Liver (tissue), 9 donors: ENCODE measurements around the gene AFDN. TPM values are rescaled to one million over a fixed set of nuclear protein-coding genes. Genes with fewer than 3 reads are reported as not detected.

Experiments used
- DNase-seq: peaks from one replicate; pipeline ENCODE4 v3.0.0-alpha.2; 2017; ENCODE audit warnings: low spot score
- H3K27ac ChIP-seq, 2 donors: one replicate each; pipeline ENCODE4 v1.7.0; 2013; ENCODE audit warnings: inconsistent platforms in 2 of 2, low read length in 2 of 2, control low read depth in 1 of 2, low read depth in 1 of 2, mild to moderate bottlenecking in 1 of 2
- H3K27me3 ChIP-seq, 4 donors: one replicate each; pipeline versions ENCODE4 v1.6.1 to v1.7.0; 2013; ENCODE audit warnings: low read length in 3 of 4, inconsistent platforms in 1 of 4, mild to moderate bottlenecking in 1 of 4, moderate library complexity in 1 of 4; ENCODE audit not compliant: control insufficient read depth in 4 of 4, insufficient read depth in 4 of 4
- H3K36me3 ChIP-seq, 4 donors: one replicate each; pipeline versions ENCODE4 v1.6.1 to v1.7.0; 2013; ENCODE audit warnings: low read length in 3 of 4, mild to moderate bottlenecking in 3 of 4, low read depth in 1 of 4, moderate library complexity in 1 of 4; ENCODE audit not compliant: control insufficient read depth in 4 of 4, insufficient read depth in 3 of 4
- H3K4me1 ChIP-seq, 4 donors: one replicate each; pipeline versions ENCODE4 v1.6.1 to v1.7.0; 2013; ENCODE audit warnings: low read length in 3 of 4, mild to moderate bottlenecking in 3 of 4, moderate library complexity in 1 of 4; ENCODE audit not compliant: control insufficient read depth in 4 of 4, insufficient read depth in 4 of 4
- H3K4me3 ChIP-seq, 3 donors: one replicate each; pipeline versions ENCODE4 v1.6.1 to v1.7.0; 2013; ENCODE audit warnings: low read length in 3 of 3, control low read depth in 1 of 3, low read depth in 1 of 3, mild to moderate bottlenecking in 1 of 3
- H3K9ac ChIP-seq, 2 donors: one replicate each; pipeline ENCODE4 v1.7.0; 2013; ENCODE audit warnings: low read length in 2 of 2, mild to moderate bottlenecking in 2 of 2, moderate library complexity in 2 of 2, control low read depth in 1 of 2, low read depth in 1 of 2
- H3K9me3 ChIP-seq, 4 donors: one replicate each; pipeline versions ENCODE4 v1.6.1 to v1.7.0; 2013; ENCODE audit warnings: low read length in 3 of 4; ENCODE audit not compliant: control insufficient read depth in 4 of 4
- ATF3 ChIP-seq: IDR thresholded peaks from 2 replicates; pipeline ENCODE4 v1.6.1; 2016; ENCODE audit warnings: antibody characterized with exemption
- CTCF ChIP-seq: fragments of 150-350 bp; IDR thresholded peaks from 2 replicates; pipeline ENCODE4 v1.5.1; 2017; ENCODE audit warnings: improper control_type of control experiment, low read depth, low read length; ENCODE audit not compliant: missing input control
- FOXA1 ChIP-seq: IDR thresholded peaks from 2 replicates; pipeline ENCODE4 v1.6.1; 2016; ENCODE audit warnings: antibody characterized with exemption
- FOXA2 ChIP-seq: IDR thresholded peaks from 2 replicates; pipeline ENCODE4 v1.6.1; 2016; ENCODE audit warnings: antibody characterized with exemption
- GABPA ChIP-seq, 2 donors: IDR thresholded peaks in 1 of 2; conservative IDR thresholded peaks in 1 of 2; 2 replicates each; pipeline ENCODE4 v1.6.1; 2016; ENCODE audit warnings: antibody characterized with exemption in 2 of 2, mild to moderate bottlenecking in 1 of 2, moderate library complexity in 1 of 2
- HNF4A ChIP-seq, 2 donors: conservative IDR thresholded peaks; 2 replicates each; pipeline ENCODE4 v1.6.1; 2016; ENCODE audit warnings: antibody characterized with exemption in 2 of 2, mild to moderate bottlenecking in 2 of 2
- HNF4G ChIP-seq: IDR thresholded peaks from 2 replicates; pipeline ENCODE4 v1.6.1; 2016; ENCODE audit warnings: antibody characterized with exemption
- JUND ChIP-seq, 2 donors: IDR thresholded peaks; 2 replicates each; pipeline ENCODE4 v1.6.1; 2016; ENCODE audit warnings: antibody characterized with exemption in 2 of 2
- MAX ChIP-seq: IDR thresholded peaks from 2 replicates; pipeline ENCODE4 v1.6.1; 2016; ENCODE audit warnings: antibody characterized with exemption
- NR2F2 ChIP-seq: IDR thresholded peaks from 2 replicates; pipeline ENCODE4 v1.6.1; 2016; ENCODE audit warnings: antibody characterized with exemption
- RAD21 ChIP-seq, 2 donors: IDR thresholded peaks; 2 replicates each; pipeline ENCODE4 v1.6.1; 2016; ENCODE audit warnings: antibody characterized with exemption in 2 of 2, mild to moderate bottlenecking in 2 of 2
- RXRA ChIP-seq, 2 donors: IDR thresholded peaks; 2 replicates each; pipeline ENCODE4 v1.6.1; 2017 to 2018; ENCODE audit warnings: antibody characterized with exemption in 2 of 2, mild to moderate bottlenecking in 1 of 2
- SP1 ChIP-seq: IDR thresholded peaks from 2 replicates; pipeline ENCODE4 v1.6.1; 2018; ENCODE audit warnings: antibody characterized with exemption, mild to moderate bottlenecking
- TAF1 ChIP-seq: conservative IDR thresholded peaks from 2 replicates; pipeline ENCODE4 v1.6.1; 2016; ENCODE audit warnings: antibody characterized with exemption, mild to moderate bottlenecking
- YY1 ChIP-seq: IDR thresholded peaks from 2 replicates; pipeline ENCODE4 v1.6.1; 2016; ENCODE audit warnings: antibody characterized with exemption, mild to moderate bottlenecking
- ZBTB33 ChIP-seq: IDR thresholded peaks from 2 replicates; pipeline ENCODE4 v1.6.1; 2016; ENCODE audit warnings: antibody characterized with exemption
- WGBS: extraction: QIAGEN DNeasy Blood & Tissue Kit; methylation state at CpG from one replicate; pipeline ENCODE4 v1.1.7; 2013; 5-methylcytosine and 5-hydroxymethylcytosine counted together
- polyA plus RNA-seq, 2 donors: library from polyadenylated mRNA; stranded (reverse) in 1 of 2; unstranded in 1 of 2; fragments of 200-250 nt in 1 of 2; fragments of >200 nt in 1 of 2; fragmentation: Nextera tagmentation in 1 of 2; extraction: Ambion mirVana in 1 of 2; gene quantifications; one replicate each; pipeline versions ENCODE4 v1.2.1 to v1.2.3, GENCODE V29; 2013 to 2015
- total RNA-seq, 2 donors: library from RNA; depleted of rRNA; stranded (reverse); fragments of >200 nt; gene quantifications; one replicate each; pipeline ENCODE4 v1.2.3, GENCODE V29; 2014
- TF ChIP-seq, protein P1 (sequence below): IDR thresholded peaks from 2 replicates; pipeline ENCODE4 v1.6.1; 2016; ENCODE audit warnings: antibody characterized with exemption, mild to moderate bottlenecking
- donor health status: healthy.
- donor health status: healthy.
- donor health status: healthy.
- donor health status: healthy.
- donor health status: healthy.

AFDN gene
- total and polyA plus RNA-seq, 4 donors, result 21.3 to 145 (median 29.3) TPM

- WGBS, result 74% methylated on average over 2 of the region's 2 CpGs
- H3K27ac ChIP-seq, result no peak overlapping the region
- no peak for DNase-seq
- no peak overlapping the region for H3K4me3 ChIP-seq
- H3K4me1 ChIP-seq, result no peaks in the 10 kb centered on the region
- no peaks in the 10 kb centered on the region for H3K9me3 ChIP-seq
- no peaks in the 10 kb centered on the region for H3K27me3 ChIP-seq
- H3K36me3 ChIP-seq, result no peaks in the 10 kb centered on the region
- no peak overlapping the region for H3K9ac ChIP-seq
- TF ChIP-seq FOXA2 (no peak), HNF4A (conservative IDR thresholded peaks at IDR 0.05) (no peak), NR2F2 (no peak), ZBTB33 (no peak)
These were observed 14.6 kb upstream of the AFDN start for GRCh38 chr6:167812088-167812487.

DNA sequence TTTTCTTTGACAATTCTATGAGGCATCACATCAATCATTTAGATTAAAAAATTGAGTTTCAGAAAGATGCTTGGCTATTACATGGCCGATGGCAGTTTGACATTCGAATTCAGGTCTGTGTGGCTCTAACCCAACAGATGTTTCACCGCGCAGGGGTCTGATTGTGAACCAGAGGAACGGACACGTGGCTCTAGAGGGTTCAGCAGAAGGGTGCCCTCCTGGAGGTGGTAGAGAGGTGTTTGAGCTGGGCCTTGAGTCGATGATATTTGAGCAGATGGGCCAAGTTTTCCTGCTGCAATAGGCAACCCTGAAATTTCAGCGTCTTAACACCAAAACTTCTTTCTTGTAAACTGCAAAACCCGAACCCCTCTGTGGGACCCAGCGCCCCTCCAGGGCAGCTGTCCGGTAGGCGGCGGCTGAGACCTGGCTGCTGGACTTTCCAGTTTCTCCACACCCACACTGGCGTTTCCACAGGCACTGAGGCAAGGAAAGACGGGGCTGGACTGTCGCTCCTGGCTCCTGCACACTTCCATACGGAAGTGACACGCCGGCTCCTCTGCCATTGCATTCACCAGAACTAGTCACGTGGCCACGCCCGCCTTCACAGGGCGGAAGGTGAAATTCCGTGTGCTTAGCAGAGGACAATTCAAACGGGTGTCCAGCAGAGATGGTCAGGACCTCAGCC is 11.3 kb upstream of the AFDN start:
- Histone ChIP-seq H3K4me1 (no peaks in the 10 kb centered on the region), H3K4me3 (no peak overlapping the region), H3K27ac (no peak overlapping the region), H3K9ac (no peak overlapping the region), H3K36me3 (no peaks in the 10 kb centered on the region), H3K9me3 (no peaks in the 10 kb centered on the region), H3K27me3 (no peaks in the 10 kb centered on the region)
- no peak for DNase-seq
- WGBS, result 89% methylated on average over 25 of the region's 25 CpGs
- TF ChIP-seq GABPA (IDR thresholded peaks at IDR 0.05 in 1 of 2, conservative IDR thresholded peaks at IDR 0.05 in 1 of 2) (no peak), ZBTB33 (no peak), SP1 (no peak), NR2F2 (no peak), FOXA1 (no peak), JUND (IDR thresholded peaks at IDR 0.05) (no peak), RAD21 (IDR thresholded peaks at IDR 0.05) (no peak), HNF4G (no peak), YY1 (no peak), HNF4A (conservative IDR thresholded peaks at IDR 0.05) (no peak), ATF3 (no peak), MAX (no peak), RXRA (IDR thresholded peaks at IDR 0.05) (no peak), TAF1 (no peak), CTCF (no peak)
- TF ChIP-seq, protein P1, sequence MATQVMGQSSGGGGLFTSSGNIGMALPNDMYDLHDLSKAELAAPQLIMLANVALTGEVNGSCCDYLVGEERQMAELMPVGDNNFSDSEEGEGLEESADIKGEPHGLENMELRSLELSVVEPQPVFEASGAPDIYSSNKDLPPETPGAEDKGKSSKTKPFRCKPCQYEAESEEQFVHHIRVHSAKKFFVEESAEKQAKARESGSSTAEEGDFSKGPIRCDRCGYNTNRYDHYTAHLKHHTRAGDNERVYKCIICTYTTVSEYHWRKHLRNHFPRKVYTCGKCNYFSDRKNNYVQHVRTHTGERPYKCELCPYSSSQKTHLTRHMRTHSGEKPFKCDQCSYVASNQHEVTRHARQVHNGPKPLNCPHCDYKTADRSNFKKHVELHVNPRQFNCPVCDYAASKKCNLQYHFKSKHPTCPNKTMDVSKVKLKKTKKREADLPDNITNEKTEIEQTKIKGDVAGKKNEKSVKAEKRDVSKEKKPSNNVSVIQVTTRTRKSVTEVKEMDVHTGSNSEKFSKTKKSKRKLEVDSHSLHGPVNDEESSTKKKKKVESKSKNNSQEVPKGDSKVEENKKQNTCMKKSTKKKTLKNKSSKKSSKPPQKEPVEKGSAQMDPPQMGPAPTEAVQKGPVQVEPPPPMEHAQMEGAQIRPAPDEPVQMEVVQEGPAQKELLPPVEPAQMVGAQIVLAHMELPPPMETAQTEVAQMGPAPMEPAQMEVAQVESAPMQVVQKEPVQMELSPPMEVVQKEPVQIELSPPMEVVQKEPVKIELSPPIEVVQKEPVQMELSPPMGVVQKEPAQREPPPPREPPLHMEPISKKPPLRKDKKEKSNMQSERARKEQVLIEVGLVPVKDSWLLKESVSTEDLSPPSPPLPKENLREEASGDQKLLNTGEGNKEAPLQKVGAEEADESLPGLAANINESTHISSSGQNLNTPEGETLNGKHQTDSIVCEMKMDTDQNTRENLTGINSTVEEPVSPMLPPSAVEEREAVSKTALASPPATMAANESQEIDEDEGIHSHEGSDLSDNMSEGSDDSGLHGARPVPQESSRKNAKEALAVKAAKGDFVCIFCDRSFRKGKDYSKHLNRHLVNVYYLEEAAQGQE, result no peak
